ENCODE data around the gene CCDC9.
A peak's percentile ranks its signal among the peaks of the same experiment; 100 is the strongest.

CCDC9 gene

DNA sequence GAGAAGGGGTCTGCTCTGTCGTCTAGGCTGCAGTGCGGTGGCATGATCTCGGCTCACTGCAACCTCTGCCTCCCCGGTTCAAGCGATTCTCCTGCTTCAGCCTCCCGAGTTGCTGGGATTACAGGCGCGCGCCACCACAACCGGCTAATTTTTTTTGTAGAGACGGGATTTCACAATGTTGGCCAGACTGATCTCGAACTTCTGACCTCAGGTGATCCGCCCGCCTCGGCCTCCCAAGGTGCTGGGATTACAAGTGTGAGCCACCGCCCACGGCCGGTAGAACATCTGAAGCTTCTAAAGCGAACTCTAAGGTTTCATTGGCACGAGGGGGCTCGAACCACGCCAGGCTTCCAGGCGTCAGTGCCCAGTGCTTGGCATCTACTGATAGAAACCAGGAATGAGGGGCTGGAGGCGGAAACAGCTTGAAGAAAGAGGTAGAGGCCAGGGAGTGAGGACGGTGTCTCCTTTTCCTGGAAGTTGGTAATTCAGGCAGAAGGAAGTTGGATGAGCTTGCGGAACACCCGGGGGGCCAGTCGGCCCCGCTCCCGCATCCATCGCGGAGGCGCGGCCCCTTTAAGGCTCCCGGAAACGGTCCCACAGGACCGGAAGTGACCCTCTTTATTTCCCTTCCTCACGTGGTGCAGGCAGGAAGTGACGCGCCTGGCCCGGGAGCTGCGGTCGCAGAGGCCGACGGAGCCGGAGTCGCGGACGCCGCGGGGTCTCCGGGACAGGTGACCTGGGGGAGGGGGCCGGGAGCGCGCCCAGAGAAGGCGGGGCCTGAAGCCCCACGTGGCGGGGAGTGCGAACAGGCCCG lies at the start of gene CCDC9:
CCDC9 (plus strand) TSS at position 647 of the 814 bp plus-strand sequence. CDS start 1,876 bp downstream, outside the sequence.
- DNase-seq, result peak; percentile 94

DNA sequence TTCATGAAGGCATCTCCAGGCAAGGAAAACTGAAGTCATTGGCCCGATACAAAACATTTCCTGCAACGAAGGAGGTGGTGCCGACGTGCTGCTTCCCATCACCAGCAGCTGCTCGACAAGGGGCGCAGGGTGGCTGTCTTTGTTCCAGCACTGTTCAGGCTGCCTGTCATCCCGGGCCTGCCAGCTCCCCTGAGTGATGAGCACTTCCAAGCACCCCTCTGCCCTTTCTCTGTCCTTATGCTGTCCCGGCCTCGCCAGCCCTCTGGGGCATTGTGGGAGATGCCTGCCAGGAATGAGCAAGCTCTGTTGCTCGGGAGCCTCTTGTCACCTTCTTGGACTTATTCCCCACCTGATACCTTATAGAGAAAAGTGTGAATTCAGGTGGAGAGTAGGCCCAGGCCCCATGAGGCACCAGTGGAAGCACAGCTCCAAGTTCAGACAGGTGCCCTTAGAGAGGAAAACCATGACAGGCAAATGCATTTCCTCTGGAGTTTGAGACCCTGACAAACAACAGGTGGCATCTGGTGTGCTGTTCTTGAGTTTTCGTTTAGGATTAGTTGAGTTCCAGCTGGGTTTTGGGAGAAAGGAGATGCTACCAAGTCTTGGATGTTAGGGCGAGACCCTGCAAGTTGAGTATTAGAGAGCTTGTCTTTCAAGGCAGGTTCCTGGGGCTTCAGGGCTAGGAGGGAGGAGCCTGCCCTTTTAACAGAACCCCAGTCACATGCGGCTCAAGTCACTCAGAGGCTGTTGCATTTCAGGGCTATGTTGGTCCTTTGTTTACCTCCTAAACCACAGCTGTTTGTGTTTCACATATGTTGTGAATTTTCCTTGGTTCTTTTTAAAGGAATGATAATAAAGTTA lies 46.8 kb upstream of the CCDC9 start:
- no peak for DNase-seq

DNA sequence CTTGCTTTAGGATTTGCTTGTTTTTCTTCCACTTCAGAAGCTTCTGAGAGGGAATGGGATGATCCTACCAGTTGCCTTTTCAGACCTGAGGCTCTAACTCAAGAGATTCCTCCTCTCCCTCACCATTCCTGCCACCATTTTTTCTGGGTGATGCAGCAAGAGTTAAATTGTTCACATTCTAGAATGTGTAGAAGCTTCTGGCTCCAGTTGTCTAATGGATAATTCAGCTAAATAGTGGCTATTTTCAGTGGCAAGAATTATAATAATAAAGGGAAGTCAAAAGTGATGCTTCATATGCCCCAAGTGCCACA lies 46.2 kb upstream of the CCDC9 start:
- DNase-seq, result no peak

DNA sequence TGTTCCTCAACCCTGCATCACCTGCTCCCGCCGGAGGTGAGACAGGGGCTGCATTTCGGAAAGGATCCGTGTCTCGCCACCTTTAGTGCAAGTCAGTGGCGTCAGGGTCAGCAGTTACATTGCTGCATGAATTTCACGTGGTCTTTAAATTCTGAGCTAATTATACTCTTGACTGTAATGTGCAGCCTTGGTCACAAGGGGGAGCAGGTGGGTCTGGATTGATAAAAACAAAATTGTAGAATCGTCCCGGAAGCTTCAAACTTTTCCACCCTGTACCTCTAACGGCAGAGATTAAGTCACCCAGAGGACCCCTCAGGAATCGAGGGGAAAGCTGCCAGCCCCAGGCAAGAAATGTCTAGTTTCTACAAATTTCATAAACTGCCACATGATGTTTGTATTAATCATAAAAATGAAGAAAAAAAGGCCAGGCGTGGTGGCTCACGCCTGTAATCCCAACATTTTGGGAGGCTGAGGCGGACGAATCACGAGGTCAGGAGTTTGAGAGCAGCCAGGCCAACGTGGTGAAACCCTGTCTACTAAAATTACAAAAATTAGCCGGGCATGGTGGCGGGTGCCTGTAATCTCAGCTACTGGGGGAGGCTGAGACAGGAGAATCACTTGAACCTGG lies 45.5 kb upstream of the CCDC9 start:
- peak; percentile 72 for DNase-seq

DNA sequence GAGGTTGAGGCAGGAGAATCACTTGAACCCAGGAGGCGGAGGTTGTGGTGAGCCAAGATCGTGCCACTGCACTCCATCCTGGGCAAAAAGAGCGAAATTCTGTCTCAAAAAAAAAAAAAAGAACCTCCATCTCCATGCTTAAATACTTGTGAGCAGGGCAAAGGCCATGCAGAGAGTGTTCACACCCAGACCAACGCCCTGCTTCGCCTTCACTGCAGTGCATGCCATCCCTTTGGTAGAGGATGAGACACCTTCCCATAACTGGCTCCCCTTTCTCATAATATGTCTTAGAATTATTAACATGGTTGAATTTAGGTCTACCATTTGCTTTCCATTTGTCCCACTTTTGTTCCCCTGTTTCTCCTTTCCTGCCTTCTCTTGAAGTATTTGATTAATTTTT lies 40.7 kb upstream of the CCDC9 start:
- no peak for DNase-seq

DNA sequence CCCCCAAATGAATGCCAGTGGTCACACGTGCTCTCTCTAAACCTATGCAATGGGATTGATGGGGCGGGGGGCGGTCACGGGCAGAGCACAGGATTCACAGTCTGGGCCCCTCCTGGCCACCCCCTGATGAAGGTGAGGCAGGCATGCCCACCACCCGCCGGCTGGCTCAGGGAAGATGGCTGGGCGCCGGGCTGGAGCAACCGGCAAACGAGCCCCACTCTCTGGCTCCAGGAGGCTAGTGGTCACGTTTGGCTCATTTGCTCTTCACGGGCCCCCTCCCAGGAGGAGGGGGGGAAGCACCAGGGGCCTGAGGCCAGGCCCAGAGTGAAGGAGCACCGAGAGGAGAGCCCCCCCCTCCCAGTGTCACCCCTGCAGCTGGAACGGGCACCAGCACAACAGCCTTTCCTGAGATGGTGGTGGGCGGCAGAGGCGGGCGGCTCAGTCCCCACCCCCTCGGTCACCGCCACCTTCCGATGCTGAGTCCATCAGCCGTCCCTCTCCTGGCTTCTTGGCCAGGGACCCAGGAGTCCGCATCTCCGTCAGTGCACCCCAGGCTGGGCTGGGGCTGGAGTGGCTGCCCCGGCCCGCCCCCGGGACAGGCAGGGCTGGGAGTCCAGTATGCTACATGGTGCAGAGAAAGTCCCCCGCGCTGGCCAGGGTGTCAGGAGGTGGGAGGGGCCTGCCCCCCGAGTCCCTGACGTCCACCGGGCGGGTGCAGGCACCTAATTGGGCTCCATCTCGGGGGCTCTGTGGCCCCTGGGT lies 35.1 kb upstream of the CCDC9 start:
- DNase-seq, result no peak

DNA sequence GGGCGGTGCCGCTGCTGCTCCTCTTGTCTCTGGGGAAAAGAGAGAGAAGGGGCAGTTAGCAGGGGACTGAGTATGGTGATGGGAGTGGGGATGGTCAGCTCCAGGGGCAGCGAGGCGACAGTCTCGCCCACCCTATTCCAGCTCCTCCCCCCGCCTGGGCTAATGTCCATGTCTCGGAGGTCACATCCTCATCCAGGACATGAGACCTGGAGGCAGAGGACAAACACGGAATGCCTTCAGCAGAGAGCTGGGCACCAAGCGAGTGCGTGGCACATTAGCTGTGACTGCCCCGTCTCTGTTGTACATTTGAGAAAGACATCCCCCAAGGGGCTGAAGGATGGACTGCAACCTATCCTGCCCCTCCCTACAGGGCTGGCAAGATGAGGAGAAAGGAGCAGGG lies 34.4 kb upstream of the CCDC9 start:
- no peak for DNase-seq

DNA sequence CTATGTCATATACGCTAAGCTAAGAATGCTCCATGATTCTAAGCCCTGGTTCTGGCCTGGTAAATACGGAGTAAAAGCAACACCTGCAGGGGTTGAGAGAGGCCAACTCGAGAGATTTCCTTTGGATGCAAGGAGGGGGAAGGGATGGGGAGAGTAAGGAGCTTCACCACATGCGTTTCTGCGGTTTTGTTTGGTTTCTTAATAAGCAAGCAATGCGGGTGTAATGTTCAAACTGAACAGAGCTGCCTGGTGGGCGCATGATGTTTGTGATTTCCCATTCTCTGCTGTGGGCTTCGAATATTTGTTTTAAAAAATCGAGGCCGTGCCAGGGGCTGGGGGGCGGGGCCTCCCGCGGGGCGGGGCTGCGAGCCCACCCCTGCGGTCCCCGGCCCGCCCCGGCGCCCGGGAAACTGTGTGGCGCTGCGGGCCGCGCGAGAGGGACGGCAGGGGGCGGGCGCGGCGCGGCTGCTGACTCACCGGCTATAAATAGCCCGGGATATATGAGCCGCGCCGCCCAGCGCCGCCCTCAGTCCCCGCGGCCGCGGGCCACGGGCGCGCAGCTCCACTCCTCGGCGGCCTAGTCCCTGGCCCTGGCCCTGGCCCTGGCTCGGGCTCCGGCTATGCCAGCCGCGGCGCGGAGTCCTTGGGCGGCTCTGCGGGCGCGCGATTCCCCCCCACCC lies 30.4 kb upstream of the CCDC9 start:
- DNase-seq, result peak; percentile 85

DNA sequence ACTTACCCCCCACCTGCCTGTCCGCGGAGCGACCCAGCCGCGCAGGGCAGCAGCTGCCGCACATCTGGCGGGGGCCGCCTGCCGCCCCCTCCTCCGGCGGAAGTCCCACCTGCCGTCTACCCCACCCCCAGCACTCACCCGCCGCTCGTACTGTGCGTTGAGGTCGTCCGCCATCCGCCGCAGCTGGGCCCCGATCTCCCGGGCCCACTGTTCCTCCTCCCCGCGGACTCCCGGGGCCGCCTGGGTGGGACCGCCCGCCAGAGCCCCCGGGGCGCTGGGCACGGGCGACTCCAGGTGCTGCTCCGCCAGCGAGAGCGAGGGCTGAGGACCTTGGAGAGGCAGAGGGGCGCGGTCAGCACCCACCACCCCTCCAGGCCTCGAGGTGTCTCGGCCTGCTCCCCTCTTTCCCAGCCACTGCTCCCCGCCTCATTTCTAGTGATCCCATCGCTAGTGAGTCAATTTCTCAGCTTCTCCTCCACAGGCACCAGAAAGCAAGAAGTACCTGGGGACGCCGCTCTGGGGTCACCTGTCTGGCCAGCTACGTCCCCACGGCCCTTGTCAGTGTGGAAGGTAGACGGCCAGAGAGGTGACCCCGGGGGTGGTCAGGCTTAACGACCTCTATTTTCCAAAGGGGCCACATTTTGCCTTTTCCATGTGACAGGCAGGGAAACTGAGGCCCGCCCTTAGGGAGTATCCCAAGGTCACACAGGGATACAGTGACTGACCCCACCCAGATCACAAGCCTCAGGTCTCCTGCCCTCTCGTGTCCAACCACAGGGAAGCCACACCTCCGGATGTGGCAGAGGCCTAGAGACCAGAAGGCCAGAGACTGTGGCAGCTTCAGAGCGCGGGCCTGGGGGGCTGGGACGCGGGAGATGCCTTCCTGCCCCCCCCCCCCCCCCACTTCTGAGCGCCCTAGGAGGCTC lies 29.6 kb upstream of the CCDC9 start:
- peak; percentile 27 for DNase-seq

DNA sequence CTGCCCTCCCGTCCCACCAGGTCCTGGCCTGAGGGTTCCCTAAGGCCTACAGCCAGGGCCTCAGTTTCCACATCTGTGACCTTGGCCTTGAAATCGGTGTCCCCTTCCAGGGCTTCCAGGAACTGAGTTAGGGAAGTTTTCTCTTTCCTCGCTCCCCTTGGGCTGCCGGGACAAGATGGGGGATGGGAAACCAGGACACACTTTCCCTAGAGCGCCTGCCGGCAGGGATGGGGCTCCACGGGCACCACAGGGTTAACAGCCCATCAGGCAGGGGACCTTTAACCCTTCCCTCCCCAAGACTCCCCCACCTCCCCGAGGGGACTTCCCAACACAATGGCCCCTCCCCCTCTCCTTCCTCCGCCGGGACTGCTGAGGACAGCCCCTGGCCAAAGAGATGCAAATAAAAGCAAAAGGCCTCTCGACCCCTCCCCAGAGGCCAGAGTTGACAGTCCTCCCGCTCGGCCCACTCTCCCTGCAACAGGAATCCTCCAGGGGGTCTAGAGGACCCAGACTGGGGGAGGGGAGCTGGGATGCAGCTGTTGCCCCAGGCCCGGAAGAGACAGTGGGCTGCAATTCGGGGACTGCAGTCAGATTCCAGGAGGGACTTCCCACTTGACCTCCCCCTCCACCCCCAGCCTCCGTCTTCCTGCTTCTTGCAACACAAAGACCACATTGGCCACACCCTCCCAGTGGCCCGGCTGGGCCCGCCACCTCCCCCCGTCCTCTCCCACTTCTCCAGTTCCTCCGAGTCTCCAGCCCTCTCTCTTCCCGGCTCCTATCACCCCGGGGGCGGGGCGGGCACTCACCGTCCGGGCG lies 28.8 kb upstream of the CCDC9 start:
- peak; percentile 44 for DNase-seq

DNA sequence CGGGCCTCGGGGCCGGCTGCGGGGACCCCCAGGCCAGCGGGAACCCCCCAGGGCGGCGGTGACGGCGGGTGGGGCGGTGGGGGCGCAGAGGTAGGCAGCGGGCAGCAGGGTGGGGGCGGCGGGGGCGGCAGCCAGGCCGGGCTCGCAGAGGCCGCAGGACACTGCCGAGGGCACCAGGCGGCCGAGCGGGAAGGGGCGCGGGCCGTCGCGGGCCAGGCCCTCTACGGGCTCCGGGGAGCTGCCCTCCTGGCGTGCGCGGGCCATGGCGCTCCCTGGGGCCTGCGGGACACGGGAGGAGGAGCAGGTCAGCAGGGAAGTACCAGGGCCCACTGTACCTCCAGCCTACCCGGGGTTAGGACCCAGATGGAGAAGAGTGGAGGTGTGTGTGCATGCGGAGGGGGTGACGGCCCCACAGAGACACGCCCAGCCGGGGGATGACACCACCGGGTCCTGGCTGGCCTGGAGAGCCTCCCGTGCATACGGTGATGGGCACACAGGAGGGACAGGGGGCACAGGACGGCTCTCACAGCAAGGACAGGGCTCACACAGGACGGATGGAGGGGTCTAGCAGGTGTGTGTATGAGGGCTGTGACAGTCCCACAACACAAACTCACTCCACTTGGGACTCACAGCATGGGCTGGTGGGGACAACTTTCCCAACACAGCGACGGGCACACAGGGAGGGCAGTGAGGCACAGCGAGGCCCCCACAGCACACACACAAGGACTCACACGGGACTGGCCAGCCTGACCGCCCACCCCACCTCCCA lies 28.0 kb upstream of the CCDC9 start:
- peak; percentile 49 for DNase-seq

DNA sequence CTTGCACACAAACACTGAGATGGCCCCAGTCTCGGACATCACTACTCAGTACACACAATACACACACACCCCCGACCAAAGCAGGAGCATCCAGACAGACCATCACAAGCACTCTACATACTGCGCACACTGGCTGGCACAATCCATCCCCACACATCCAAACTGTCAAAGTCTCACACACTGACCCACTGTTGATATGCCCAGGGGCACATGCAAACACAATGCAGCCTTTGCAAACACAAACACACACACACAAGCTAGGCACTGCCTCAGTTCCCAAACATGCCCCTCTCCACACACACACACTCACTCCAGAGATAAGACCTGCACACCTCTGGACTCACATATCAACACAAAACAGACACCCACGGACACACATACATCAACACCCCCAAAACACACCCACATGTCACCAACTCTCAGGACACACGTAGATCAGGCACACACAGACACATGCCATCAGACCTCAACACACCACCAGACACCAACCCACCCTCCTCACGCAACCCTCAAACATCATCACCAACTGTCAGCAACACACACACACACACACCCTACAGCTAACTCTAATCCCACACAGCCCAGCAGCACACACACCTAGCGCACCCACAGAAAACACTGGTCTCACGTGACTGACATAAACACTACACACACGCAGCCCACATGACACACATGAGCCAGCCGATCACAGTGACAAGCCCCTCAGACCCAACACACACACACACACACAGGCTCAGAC lies 27.2 kb upstream of the CCDC9 start:
- DNase-seq, result peak; percentile 22

DNA sequence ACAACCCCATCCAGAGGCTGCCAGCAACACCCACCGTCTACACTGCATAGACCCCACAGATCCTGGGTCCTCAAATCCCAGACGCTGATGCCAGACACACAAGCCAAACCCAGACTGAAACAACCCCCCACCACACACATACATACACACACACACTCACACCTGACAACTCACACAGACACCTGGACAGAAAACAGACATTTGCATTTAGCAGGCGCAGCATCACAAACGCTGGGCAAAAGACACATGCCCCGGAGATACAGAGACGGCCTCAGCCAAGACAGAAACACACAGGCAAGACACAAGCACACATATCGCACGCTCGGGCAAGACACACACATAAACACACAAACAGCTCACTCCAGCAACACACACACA lies 26.7 kb upstream of the CCDC9 start:
- DNase-seq, result peak; percentile 16

DNA sequence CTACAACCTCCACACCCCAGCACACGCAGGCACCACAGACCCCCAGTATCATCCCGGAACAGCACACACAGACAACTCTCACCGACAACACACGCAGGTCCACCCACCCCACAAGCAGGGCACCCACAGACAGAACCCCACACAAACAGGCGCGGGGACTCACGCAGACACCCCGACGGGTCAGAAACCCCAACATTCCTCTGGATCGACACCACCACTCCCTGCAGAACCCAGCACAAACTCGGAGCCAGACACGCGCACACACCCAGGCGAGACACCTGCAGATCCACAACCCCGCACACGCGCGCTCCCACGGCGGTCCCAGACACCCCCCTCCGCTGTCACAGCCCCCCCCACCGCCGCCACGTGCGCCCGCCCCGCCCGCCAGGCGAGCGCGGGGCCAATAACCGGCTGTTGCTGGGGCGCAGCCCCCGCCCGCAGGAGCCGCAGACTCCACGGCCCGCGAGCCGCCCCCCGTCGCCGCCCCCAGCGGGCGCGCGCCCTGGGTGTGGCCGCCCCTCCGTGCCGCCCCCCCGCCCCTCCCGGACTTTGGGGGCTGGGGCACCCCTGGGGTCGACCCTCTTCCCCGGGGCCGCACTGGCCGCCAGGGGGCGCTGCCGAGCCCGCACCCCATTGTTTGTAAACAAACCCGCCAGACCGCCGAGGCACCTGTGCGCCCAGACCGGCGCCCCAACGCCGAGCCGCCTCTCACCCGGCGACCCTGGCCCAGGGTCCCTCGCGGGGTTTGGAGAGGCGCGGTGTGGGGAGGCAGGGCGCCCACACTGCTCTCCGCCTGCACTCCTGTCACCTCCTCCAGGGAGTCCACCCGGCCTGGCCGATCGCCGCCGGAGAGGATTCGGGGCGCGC lies 26.0 kb upstream of the CCDC9 start:
- peak; percentile 79 for DNase-seq

DNA sequence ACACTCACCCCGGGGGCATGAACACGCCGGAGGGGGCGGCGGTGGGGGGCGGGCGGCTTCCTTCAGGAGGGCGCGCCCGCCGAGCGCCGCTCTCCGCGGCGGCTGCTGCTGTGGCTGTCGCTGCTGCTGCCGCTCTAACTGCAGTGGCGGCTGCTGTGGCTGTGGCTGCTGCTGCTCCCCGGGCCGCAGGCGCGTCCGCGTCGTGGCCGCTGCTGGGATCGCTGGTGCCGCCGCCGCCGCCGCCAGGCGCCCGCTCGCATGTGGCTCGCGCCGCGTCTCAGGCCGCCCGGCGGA lies 25.5 kb upstream of the CCDC9 start, which contains the start of gene BBC3:
BBC3 (minus strand) TSS at position 279 of the 294 bp plus-strand sequence. CDS start 2,768 bp downstream, outside the sequence.
- DNase-seq, result no peak

DNA sequence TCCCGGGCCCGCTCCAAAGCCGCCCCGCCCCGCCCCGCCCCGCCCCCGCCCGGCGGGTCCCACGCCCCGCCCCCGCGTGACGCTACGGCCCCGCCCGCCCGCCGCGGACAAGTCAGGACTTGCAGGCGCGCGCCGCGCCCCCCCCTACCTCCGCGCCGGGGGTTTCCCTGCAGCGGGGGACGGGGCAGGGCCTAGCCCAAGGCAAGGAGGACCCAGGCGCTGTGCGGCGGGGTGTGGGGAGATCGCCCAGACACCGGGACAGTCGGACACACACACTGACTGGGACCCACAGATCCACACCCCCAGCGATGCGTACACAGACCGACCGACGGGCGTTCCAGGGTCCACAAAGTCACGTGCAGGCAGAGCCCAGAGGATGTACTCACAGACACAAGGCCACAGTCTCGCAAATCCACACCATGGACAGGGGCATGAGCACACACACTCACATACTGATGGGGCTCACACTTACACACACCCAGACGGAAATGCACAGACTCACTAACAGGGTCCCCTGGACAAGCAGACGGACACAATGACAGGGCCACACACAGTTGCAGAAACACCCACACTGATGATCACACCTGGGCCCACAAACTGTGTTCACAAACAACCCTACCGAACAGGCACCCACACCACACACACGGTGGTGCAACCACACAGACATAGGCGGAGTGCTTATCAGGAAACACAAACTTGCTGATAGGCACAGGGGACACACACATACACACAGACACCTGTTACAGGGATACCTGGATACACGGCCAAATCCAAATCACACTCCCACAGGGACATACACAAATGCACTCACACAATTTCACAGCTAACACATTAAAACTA lies 24.9 kb upstream of the CCDC9 start:
- peak; percentile 93 for DNase-seq

Data from stimulated activated CD4-positive, alpha-beta T cell treated with anti-CD3 and anti-CD28 coated beads, Interleukin-4, amount 100 ng/mL, for 1 hour (primary cell).